GM23248 (cell line): ENCODE data around the gene ISG15.

ENCODE experiments used
- EZH2 ChIP-seq: fragments of 200-600 bp; sonication (generic); IDR thresholded peaks from 2 replicates; pipeline ENCODE4 v1.6.1; 2018; ENCODE audit warnings: antibody characterized with exemption, mild to moderate bottlenecking; ENCODE audit not compliant: insufficient read depth, poor library complexity, severe bottlenecking
- EZH2phosphoT487 ChIP-seq: fragments of 200-600 bp; sonication (generic); IDR thresholded peaks from 2 replicates; pipeline ENCODE4 v1.6.1; 2018; ENCODE audit warnings: antibody characterized with exemption, moderate library complexity, mild to moderate bottlenecking, low read depth; ENCODE audit not compliant: insufficient read depth

DNA sequence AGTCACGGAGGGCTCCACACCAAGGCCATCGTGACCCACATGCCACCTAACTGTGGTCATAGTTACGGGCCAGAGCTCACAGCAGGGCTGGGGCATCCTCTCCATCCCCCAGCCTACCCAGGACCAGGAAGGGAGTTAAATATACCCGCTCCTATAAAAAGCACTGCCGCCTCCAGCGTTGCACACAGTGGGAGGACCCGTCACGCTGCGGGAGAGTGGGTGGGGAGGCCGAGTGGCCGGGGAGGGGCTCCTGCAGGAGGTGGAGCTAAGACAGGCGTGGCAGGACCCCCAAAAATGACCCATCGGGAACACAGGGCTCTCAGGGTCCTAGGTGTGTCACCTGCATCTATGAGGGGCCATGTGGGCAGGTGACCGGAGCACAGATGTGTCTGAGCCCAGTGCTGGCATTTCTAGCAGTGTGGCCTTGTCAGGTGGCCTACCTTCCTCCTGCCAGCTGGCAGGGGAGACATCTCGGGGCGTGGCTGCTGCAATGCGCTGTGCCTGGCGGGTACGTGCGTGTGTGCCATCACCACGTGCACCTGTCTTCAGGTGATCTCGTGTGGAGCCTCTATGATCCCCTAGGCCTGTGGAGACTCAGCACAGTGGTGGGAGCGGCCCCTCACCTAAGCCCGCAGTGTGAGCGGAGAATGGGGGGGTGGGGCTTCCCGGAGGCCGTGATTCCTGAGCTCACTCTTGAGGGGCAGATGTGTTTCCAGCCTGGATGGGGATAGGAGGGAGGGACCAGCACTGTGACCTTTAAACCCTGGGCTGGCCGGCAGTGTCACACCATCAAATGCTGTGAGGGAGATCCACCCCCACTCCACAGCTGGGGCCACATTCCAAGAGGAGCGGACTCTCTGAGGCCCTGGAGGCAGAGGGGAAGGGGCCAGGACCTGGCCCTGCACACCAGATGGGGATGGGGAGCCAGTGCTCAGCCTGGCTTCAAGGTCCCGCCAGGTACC lies 24.4 kb downstream of the ISG15 start:
- TF ChIP-seq EZH2, result no peak
- TF ChIP-seq EZH2phosphoT487, result no peak
